GM21367 (cell line): Measurements from ENCODE around the gene MXRA8.

Experiments used
- ATAC-seq: cut with Tn5 transposase; IDR thresholded peaks from one replicate; pipeline ENCODE4 v1.9.1; 2021; ENCODE audit not compliant: unreplicated experiment

The MXRA8 gene

GRCh38 chr1:1310476-1311053 lies 47.8 kb downstream of the MXRA8 start:
- ATAC-seq = no peak

DNA sequence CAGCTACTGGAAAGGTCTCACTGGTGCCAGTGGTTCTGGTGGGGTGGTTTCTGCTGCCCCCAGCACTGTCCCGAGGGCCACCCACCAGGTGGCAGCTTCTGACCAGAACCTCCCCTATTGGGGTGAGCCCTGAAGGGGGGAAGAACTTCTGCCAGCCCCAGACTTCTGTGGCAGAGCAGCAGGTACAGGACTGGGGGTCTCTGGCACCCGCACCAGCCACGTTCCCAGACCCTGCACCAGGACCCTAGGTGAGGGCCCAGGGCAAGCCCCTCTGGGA lies 48.3 kb downstream of the MXRA8 start:
- no peak for ATAC-seq

GRCh38 chr1:1309251-1310108 lies 48.9 kb downstream of the MXRA8 start:
- no peak for ATAC-seq

- no peak for ATAC-seq
Observed at GRCh38 chr1:1308756-1309250, 49.6 kb downstream of the MXRA8 start.

DNA sequence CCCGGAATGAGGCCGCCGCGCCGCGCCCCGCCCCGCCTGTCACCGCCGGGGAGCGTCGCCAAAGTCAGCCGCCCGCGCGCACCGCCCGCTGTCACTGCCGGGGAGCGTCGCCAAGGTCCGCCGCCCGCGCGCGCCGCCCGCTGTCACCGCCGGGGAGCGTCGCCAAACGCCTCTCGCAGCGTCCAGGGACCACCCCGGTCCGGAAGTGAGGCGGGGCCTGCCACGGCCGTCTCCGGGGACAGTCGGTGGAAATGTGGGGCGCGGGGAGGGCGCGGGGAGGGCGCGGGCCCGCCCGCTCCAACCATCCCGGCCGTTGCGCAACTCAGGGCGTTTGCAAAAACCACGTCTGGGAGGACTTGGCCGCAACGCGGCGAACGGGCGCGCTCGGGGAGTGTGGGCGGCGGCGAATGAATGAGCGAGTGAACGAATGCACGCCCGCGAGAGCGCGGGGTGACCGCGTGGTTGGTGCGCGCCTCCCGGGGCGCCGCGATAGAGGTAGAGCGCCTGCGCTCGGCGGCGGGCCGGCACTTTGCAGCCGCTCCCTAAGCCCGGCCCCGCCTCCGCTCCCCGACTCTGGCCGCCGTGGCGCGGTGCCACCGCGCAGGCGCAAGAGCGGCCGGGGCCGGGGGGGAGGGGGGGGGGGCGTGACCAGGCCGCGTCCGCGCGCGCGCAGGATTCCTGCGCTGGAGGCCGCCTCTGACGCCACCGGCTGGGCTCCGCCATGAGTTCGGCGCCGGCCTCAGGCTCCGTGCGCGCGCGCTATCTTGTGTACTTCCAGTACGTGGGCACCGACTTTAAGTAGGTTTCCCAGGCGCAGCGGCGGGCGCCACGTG lies 50.2 kb downstream of the MXRA8 start, which contains the start of the genes ACAP3 and PUSL1:
ACAP3 (minus strand) TSS at position 8 of the 833 bp plus-strand sequence. CDS start 115 bp downstream, outside the sequence.
PUSL1 (plus strand) TSS at position 675 of the 833 bp plus-strand sequence; CDS start at position 722, 47 bp downstream.
- peak; percentile 43 for ATAC-seq

GRCh38 chr1:1307261-1307922 lies 51.0 kb downstream of the MXRA8 start:
- ATAC-seq = no peak

DNA sequence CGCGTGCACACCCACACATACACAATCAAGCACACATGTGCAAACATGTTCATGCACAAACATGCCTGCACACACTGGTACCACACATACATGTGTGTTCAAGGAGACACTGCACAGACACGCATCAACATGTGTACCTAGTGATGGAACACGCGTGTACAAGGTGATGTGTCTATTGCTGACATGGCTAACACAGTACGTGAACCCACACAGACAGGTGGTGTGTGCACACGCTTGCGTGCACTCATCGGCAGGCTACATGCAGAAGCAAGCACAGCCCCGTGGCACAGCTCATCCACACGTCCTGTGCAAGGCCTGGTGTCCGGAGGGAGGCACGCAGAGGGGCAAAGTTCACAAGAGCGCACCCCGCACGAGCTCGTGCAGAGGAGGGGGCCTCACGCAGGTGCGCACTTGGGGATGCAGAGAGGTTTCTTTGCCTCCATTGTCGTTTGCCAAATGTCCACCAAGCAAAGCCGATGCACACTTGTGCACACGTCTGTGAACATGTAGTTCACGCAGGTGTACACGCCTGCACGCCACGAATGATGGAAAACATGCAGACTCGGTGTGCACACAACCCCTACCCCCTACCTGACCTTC lies 51.6 kb downstream of the MXRA8 start:
- ATAC-seq = no peak

- ATAC-seq = no peak
Observed at GRCh38 chr1:1306070-1306660, 52.2 kb downstream of the MXRA8 start.

- ATAC-seq = no peak
Observed at GRCh38 chr1:1305300-1306069, 52.9 kb downstream of the MXRA8 start.

DNA sequence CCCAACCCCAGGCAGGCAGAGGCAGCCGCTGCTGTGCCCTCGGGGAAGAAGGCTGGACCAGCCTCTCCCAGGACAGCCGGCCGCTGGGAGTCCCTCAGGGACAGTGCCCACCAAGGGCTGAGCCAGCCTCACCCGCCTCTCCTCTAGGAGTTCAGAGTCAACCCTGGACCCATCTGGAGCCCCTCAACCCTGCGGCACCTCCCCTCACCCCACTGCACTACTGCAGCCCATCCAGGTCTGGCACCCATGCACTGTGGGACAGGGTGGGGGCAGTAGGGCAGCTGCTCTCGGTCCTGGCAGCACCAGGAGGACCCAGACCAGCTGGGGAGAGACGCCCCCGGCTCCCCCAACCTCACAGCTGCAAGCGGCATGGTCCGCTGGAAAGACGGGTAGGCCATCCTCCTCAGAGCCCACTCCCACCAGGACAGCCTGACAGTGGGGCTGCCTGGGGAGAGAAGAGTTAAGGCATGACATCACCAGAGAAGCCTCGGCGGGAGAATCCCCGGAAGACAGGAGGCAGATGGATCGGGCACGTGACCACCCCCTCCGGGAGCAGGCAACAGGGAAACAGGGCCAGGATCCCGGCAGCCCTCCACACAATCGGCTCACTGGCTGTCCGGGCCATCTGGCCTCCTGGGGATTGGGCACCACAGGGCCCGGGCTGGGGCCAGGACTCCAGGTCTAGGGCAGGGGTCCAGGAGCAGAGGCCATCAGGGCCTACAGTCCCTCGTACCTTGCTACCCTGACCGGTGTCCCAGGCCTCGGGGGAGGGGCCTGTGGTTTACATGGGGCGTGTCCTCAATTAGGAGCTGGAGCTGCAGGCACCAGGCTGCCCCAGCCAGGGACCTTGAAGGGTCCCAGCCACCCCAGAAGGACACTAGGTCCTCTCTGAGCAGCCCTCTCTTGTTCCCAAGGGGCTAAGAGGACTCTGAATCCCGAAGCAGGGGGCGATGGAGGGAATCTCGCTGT lies 53.7 kb downstream of the MXRA8 start:
- ATAC-seq = no peak

DNA sequence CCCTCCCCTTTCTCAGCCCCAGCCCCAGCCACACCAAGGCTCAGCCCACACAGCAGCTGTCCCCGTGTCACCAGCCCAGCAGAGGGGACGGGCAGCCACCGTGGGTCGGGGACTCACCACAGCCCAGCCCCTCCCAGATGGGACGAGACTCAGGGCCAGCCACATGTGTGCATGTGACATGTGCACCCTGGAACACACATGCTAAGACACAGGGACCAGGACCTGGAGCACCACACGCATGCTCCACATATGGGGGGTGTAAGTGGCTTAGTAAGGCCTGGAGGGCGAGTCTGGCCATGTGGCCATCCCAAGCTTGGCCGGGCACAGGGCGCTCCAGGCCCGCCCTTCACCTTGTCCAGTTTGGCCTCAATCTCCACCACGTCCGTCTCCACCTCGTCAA lies 54.6 kb downstream of the MXRA8 start:
- ATAC-seq = no peak

DNA sequence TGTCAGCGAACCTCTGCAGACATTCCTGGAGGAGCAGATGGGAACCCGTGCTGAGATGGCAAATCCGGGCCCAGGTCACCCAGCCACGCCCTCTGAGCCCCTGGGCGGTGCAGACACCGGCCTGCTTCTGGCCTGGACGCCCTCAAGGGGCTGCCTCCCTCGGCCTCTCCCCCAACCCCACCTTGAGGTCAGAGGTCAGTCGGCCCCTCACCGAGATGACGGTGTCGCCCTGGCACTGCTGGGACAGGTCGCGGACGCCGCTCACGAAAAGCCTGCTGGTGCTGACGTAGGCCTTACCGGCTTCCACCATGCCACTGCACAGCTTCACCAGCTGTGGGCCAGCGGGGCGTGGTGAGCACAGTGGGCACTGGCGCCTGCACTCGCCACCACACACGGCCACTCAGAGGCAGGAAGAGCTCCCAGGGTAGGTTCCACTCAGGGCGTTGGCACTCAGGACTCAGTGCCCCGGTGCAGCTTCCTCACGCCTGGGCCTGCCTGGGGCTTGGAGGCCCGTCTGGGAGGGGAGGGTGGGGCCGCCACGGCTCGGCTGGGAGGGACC lies 55.3 kb downstream of the MXRA8 start:
- no peak for ATAC-seq
